Stimulated activated CD8-positive, alpha-beta memory T cell treated with anti-CD3 and anti-CD28 coated beads, Interleukin-2, amount 100 ng/mL, for 48 hours (primary cell): ENCODE measurements around the gene TMEM271.

Experiments
- DNase-seq, 2 donors: peaks; one replicate each; pipeline ENCODE4 v3.0.0-alpha.2; 2020; ENCODE audit warnings: low read depth in 2 of 2

The TMEM271 gene, protein sequence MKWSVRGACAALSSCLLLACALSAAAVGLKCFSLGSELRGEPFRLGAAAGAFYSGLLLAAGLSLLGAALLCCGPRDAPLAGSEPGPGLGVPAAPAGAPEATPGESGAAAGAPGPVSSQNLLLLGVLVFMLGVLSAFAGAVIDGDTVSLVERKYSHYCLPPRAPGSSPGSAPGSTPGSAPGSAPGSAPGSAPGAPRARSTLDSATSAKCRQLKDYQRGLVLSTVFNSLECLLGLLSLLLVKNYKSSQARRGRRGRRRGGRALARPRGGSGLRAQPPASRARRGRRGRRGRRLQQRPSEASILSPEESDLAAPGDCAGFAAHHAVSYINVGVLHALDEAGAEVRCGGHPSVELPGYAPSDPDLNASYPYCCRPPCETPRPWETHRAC

DNA sequence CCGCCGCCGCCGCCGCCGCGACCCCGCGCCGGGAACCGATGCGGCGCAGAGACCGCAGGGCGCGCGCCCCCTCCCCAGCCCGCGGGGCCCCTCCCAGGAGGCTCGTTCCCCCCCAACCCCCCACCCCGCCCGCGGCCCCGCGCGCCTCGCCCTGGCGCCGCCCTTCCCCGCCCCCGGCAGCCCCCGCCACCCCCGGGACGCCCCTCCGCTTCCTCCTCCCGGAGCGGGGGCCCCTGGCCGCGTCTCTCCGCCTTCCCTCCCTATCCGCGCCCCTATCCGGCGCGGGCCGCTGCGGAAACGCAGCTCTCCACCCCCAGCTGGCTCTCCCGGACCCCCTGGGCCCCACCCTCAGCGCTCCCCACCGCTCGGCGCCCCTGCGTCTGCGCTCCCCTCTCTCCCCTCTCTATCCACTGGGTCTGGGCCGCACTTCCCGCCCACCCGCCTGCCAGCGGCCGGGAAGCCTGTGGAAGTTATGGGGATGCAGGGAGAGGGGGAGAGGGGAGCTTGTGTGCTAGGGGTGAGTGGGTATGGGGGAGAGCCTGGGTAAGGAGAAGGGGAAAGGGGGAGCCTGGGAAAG, at the start of gene TMEM271:
TSS of gene TMEM271 (minus strand) at position 51 of the 577 bp plus-strand sequence. CDS start 233 bp downstream, outside the sequence.
- DNase-seq = no peak

DNA sequence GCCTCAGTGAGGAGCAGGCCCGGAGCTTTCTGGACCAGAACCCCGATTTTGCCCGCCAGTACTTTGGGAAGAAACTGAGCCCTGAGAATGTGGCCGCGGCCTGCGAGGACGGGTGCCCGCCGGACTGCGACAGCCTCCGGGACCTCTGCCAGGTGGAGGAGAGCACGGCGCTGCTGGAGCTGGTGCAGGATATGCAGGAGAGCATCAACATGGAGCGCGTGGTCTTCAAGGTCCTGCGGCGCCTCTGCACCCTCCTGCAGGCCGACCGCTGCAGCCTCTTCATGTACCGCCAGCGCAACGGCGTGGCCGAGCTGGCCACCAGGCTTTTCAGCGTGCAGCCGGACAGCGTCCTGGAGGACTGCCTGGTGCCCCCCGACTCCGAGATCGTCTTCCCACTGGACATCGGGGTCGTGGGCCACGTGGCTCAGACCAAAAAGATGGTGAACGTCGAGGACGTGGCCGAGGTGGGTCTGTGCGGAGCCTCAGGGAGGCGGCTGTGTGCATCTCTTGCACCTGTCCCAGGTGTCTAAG, 49.6 kb upstream of the TMEM271 start:
- DNase-seq = no peak

- DNase-seq = no peak
Measured at GRCh38 chr4:624705-625590, 48.9 kb upstream of the TMEM271 start, which contains the start of gene PDE6B. TSS of gene PDE6B (plus strand) at chr4:625573. CDS start at chr4:625627, 54 bp downstream.

GRCh38 chr4:623914-624566, 47.9 kb upstream of the TMEM271 start:
- no peak for DNase-seq

DNA sequence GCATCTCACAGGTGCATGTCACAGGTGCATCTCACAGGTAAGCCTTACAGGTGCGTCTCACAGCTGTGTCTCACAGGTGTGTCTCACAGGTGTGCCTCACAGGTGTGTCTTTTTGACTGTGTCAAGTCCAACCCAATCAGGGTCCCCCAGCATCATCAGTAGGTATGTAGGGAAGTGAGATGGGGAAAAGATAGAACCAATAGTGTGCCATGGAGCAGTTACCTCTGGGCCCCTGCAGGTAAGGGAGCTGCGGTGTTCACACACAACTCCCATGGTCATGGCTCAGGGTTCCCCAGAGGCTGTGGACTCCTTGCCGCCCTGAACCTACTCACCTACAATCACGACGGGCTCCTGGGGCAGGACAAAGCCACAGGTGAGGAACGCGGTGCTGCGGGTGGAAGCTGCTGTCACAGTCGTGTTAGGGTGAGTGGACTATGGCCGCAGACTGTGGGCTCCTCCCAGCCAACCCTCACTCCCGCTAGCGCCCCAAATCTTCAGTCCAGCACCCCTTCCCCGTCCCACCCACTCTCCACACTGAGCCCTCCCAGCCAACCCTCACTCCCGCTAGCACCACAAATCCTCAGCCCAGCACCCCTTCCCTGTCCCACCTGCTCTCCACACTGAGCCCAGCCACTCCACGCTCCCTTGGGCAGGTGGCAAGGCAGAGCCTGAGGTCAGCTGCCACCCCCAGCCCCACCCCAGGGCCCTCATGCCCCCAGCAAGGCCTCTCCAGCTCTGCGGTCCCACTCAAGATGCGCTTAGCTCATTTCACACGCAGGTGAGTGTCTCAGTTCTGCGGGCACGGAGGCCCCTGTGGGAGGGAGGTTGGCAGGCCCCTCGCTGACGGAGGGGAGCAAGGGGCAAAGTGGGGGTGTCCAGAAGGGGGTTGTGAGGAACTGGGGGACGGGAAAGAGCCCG, 47.2 kb upstream of the TMEM271 start:
- no peak for DNase-seq

GRCh38 chr4:622071-622995, 46.2 kb upstream of the TMEM271 start:
- DNase-seq = no peak

- no peak for DNase-seq
Measured at GRCh38 chr4:621296-622070, 45.4 kb upstream of the TMEM271 start.

DNA sequence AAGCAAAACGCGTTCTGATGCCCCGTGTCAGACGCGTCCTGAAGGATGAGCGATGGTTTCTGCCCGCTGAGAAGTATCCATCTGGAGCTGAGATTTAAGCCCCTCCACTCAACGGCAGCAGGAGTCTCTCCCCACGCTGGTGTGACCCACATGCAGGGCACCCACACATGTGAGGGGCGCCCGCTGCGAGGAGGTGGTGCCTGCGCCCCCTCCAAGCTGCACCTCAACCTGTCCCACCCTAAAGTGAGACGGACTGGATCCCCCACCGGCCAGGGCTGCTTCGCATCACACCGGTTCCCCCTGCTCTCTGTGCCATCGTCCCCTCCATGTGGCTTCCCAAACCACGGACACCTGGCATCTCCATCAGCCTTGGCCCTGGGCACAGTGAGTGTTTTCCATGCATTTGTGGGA, 44.8 kb upstream of the TMEM271 start:
- DNase-seq = no peak

GRCh38 chr4:620201-620600, 44.1 kb upstream of the TMEM271 start:
- DNase-seq = no peak

- DNase-seq = no peak
Measured at GRCh38 chr4:617644-618641, 41.8 kb upstream of the TMEM271 start.

DNA sequence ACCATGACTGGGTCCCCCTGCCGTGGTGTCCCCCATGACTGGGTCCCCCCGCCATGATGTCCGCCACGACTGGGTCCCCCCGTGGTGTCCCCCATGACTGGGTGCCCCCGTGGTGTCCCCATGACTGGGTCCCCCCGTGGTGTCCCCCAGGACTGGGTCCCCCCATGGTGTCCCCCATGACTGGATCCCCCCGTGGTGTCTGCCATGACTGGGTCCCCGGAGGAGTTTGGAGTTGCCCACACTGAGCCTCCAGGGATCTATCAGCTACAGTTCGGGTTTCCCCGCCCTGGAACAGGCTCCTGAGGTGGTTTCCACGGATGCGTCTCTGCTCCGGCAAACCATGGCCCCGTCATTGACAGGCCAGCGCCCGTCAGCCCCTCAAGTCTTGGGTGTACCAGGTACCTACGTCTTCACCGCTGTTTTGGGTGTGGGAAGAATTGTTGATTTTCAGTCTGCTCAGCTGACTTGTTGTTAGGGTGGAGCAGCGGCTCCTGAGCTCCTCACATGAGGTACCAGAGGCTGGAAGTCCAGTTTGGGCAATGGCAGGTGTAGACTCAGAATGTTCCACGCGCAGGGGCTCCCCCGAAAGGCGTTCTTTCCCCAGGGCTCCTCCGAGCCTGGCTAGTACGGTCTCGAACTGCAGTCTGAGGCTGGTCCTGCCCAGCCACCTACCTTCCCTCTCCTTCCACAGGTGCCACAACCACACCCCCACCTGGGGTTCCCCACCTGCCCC, 41.0 kb upstream of the TMEM271 start:
- DNase-seq = no peak

GRCh38 chr4:616091-616490, 40.0 kb upstream of the TMEM271 start:
- DNase-seq = no peak

DNA sequence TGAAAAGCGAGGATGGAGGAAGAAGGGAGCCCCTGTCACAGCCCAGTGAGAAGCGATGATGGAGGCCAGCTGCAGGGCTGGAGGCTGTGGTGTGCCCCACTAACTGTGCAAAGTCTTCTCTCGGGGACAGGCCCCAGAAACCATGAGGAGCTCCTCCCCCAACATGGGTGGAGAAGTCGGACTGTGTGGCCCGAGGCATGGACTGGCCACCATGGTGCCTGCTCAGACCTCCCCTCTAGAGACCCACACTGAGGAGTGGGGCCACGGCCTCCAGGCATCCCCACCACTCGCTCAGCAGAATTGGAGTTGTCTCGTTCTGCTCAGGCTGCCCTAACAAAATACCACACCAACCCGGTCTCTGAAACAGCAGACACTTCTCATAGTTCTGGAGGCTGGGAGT, 37.0 kb upstream of the TMEM271 start:
- DNase-seq = no peak

- DNase-seq = no peak
Measured at GRCh38 chr4:612749-613125, 36.6 kb upstream of the TMEM271 start.

DNA sequence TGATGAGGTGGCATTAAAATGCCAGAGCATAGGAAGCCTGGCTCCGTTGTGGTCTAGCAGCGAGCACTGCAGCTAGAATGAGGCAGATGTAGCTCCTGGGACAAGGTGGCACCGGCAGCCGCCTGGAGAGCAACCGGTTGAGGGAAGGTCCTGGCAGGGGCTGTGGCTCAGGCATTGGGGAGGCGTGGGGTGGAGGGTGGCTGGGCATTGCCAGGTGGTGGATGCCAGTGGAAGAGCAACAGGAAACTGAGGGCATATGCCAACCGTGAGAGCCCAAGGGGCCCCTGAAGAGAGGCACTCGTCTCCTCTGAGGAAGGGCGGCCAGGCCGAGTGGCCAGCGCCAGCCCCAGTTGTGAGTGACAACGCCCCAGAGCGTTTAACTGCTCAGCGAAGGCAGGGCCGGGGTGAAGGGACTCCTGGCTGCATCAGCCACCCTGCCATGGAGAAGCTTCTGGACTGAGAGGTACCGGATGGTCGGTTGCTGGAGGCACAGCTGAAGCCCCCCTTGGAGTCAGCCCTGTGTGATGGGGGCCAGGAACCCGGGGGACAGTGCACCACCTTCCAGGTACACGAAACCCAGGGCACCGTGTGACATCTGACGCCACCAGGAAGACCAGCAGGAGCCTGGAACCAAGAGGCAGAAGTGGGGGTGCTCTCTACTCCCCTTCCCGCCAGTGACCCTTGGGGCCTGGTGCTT, 36.1 kb upstream of the TMEM271 start:
- DNase-seq = no peak
